Liver (tissue), 3 donors: ENCODE results near the gene OLA1.

Experiments
- ATF3 ChIP-seq: IDR thresholded peaks from 2 replicates; pipeline ENCODE4 v1.6.1; 2016; ENCODE audit warnings: antibody characterized with exemption
- CTCF ChIP-seq: fragments of 150-350 bp; IDR thresholded peaks from 2 replicates; pipeline ENCODE4 v1.5.1; 2017; ENCODE audit warnings: improper control_type of control experiment, low read depth, low read length; ENCODE audit not compliant: missing input control
- FOXA1 ChIP-seq: IDR thresholded peaks from 2 replicates; pipeline ENCODE4 v1.6.1; 2016; ENCODE audit warnings: antibody characterized with exemption
- FOXA2 ChIP-seq: IDR thresholded peaks from 2 replicates; pipeline ENCODE4 v1.6.1; 2016; ENCODE audit warnings: antibody characterized with exemption
- GABPA ChIP-seq, 2 donors: IDR thresholded peaks in 1 of 2; conservative IDR thresholded peaks in 1 of 2; 2 replicates each; pipeline ENCODE4 v1.6.1; 2016; ENCODE audit warnings: antibody characterized with exemption in 2 of 2, mild to moderate bottlenecking in 1 of 2, moderate library complexity in 1 of 2
- HNF4G ChIP-seq: IDR thresholded peaks from 2 replicates; pipeline ENCODE4 v1.6.1; 2016; ENCODE audit warnings: antibody characterized with exemption
- JUND ChIP-seq, 2 donors: IDR thresholded peaks; 2 replicates each; pipeline ENCODE4 v1.6.1; 2016; ENCODE audit warnings: antibody characterized with exemption in 2 of 2
- MAX ChIP-seq: IDR thresholded peaks from 2 replicates; pipeline ENCODE4 v1.6.1; 2016; ENCODE audit warnings: antibody characterized with exemption
- RAD21 ChIP-seq, 2 donors: IDR thresholded peaks; 2 replicates each; pipeline ENCODE4 v1.6.1; 2016; ENCODE audit warnings: antibody characterized with exemption in 2 of 2, mild to moderate bottlenecking in 2 of 2
- REST ChIP-seq: IDR thresholded peaks from 2 replicates; pipeline ENCODE4 v1.6.1; 2016; ENCODE audit warnings: antibody characterized with exemption, mild to moderate bottlenecking
- TAF1 ChIP-seq: conservative IDR thresholded peaks from 2 replicates; pipeline ENCODE4 v1.6.1; 2016; ENCODE audit warnings: antibody characterized with exemption, mild to moderate bottlenecking
- YY1 ChIP-seq: IDR thresholded peaks from 2 replicates; pipeline ENCODE4 v1.6.1; 2016; ENCODE audit warnings: antibody characterized with exemption, mild to moderate bottlenecking
- ZBTB33 ChIP-seq: IDR thresholded peaks from 2 replicates; pipeline ENCODE4 v1.6.1; 2016; ENCODE audit warnings: antibody characterized with exemption
- donor health status: healthy.
- donor health status: healthy.

- TF ChIP-seq CTCF (no peak), FOXA2 (no peak), MAX (no peak), TAF1 (no peak), ZBTB33 (no peak), JUND (IDR thresholded peaks at IDR 0.05) (no peak), RAD21 (IDR thresholded peaks at IDR 0.05) (no peak), GABPA (IDR thresholded peaks at IDR 0.05 in 1 of 2, conservative IDR thresholded peaks at IDR 0.05 in 1 of 2) (no peak), ATF3 (no peak), REST (no peak), FOXA1 (no peak), HNF4G (no peak), YY1 (no peak)
Observed at GRCh38 chr2:174124181-174124580, 124.2 kb downstream of the OLA1 start.
